ENCODE results near the gene PCMTD2. TPM values are rescaled to one million over a fixed set of nuclear protein-coding genes. Genes with fewer than 3 reads are reported as not detected.

PCMTD2 gene
- total and polyA plus RNA-seq, 2 of the 13 experiments (the other 11 are each of a cell fraction or from before 2014, with no cell fraction given), result 47.0 to 76.9 TPM

- Histone ChIP-seq H3K9ac (ENCODE audit: insufficient read depth, low read depth, low read length) (no peak overlapping the region), H3K4me3 (replicated peaks in 1 of 3; ENCODE audit: insufficient read depth in 1 of 3, low read depth in 2 of 3, low read length in 3 of 3) (peak overlapping the region in 1 of 3 experiments; percentile 58; a peak in 1 of 6 replicates), H3K27ac (ENCODE audit: extremely low read length, insufficient read depth, low read length) (no peak overlapping the region), H3K4me2 (ENCODE audit: low read depth, low read length) (peak overlapping the region; percentile 84), H3K79me2 (ENCODE audit: insufficient read depth, low read length) (no peaks in the 10 kb centered on the region), H3K4me1 (ENCODE audit: insufficient read depth, low read length) (peaks cover 55% of the 10 kb centered on the region), H4K20me1 (ENCODE audit: insufficient read depth, low read length) (no peaks in the 10 kb centered on the region), H2AFZ (ENCODE audit: low read length) (no peak overlapping the region), H3K36me3 (replicated peaks in 1 of 2; ENCODE audit: control insufficient read depth in 1 of 2, insufficient read depth in 2 of 2, low read length in 2 of 2) (no peaks in the 10 kb centered on the region), H3K27me3 (ENCODE audit: control insufficient read depth in 1 of 2, insufficient read depth in 2 of 2, low read length in 2 of 2) (peaks cover 23 to 83% of the 10 kb centered on the region in 2 experiments), H3K9me3 (ENCODE audit: low read length) (no peaks in the 10 kb centered on the region)
- FAIRE-seq, result no peak
- intact Hi-C loops (cut with micrococcal nuclease; ENCODE audit: unreplicated experiment), result loop anchor here (2.0 kb wide), 1 partner anchor 14 kb away; no protein-coding TSS in a partner anchor
- CTCF ChIA-PET (ENCODE audit: low intra/inter-chr PET ratio, low total read pairs), result interaction anchor here (4.2 kb wide), 1 partner anchor 62 kb away, joined by 34 read pairs; no protein-coding TSS in a partner anchor
- no TSS peak for BruUV-seq (replicated peaks)
- no peak for DNase-seq (ENCODE audit: low spot score)
- WGBS (ENCODE audit: low lambda C conversion rate), result 55% methylated on average over 20 of the region's 20 CpGs
- no peak for ATAC-seq
- in situ Hi-C loops (cut with HindIII; ENCODE audit: extremely low pct_ligation_motif_present, low pct_unique_long_range_greater_than_20kb), result no loop called here
- POLR2A ChIA-PET, result interaction anchor here (0.7 to 5.1 kb wide), 8 partner anchors 10 to 63 kb away, joined by 3 to 47 read pairs (median 8); partner anchors contain the start of gene PCMTD2
- TF ChIP-seq BCLAF1 (IDR thresholded peaks at IDR 0.05), result no peak
- TF ChIP-seq ZNF552 (CRISPR knock-in tag; IDR thresholded peaks at IDR 0.05; ENCODE audit: borderline replicate concordance), result no peak
- TF ChIP-seq RBM22 (optimal IDR thresholded peaks at IDR 0.05; ENCODE audit: low read length), result no peak
- no peak for TF ChIP-seq ZNF878 (CRISPR knock-in tag; IDR thresholded peaks at IDR 0.05)
- TF ChIP-seq ZNF124 (CRISPR knock-in tag; IDR thresholded peaks at IDR 0.05), result no peak
- TF ChIP-seq ZFAT (CRISPR knock-in tag; conservative IDR thresholded peaks at IDR 0.05), result no peak
- TF ChIP-seq ZNF430 (CRISPR knock-in tag; IDR thresholded peaks at IDR 0.05), result no peak
- TF ChIP-seq ZGPAT (CRISPR knock-in tag; IDR thresholded peaks at IDR 0.05), result no peak
- TF ChIP-seq PAWR (CRISPR knock-in tag; IDR thresholded peaks at IDR 0.05; ENCODE audit: borderline replicate concordance), result no peak
- no peak for TF ChIP-seq SMAD1 (CRISPR knock-in tag; IDR thresholded peaks at IDR 0.05; ENCODE audit: borderline replicate concordance, low read depth)
- no peak for TF ChIP-seq KMT2B (CRISPR knock-in tag; IDR thresholded peaks at IDR 0.05)
- no peak for TF ChIP-seq ZNF781 (CRISPR knock-in tag; IDR thresholded peaks at IDR 0.05; ENCODE audit: borderline replicate concordance, not compliant biosample characterization)
- no peak for TF ChIP-seq TEF (CRISPR knock-in tag; IDR thresholded peaks at IDR 0.05)
- TF ChIP-seq, protein P1, sequence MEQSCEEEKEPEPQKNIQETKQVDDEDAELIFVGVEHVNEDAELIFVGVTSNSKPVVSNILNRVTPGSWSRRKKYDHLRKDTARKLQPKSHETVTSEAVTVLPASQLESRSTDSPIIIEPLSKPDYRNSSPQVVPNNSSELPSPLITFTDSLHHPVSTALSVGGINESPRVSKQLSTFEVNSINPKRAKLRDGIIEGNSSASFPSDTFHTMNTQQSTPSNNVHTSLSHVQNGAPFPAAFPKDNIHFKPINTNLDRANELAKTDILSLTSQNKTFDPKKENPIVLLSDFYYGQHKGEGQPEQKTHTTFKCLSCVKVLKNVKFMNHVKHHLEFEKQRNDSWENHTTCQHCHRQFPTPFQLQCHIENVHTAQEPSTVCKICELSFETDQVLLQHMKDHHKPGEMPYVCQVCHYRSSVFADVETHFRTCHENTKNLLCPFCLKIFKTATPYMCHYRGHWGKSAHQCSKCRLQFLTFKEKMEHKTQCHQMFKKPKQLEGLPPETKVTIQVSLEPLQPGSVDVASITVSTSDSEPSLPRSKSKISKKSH (CRISPR knock-in tag; IDR thresholded peaks at IDR 0.05; ENCODE audit: borderline replicate concordance), result no peak
Measured at GRCh38 chr20:64222851-64223525, 32.6 kb upstream of the PCMTD2 start.
